Skeletal muscle tissue (tissue), 4 donors: ENCODE data around the gene MOAP1. TPM values are rescaled to one million over a fixed set of nuclear protein-coding genes. Genes with fewer than 3 reads are reported as not detected.
A peak's percentile ranks its signal among the peaks of the same experiment; 100 is the strongest.
"Not testable (repeated sequence)": the region's sequence is repeated elsewhere in the genome, so short reads cannot be mapped to it uniquely, and the experiment has no call there.

ENCODE experiments used
- H3K27ac ChIP-seq: one replicate; pipeline ENCODE4 v1.7.0; 2013; ENCODE audit warnings: mild to moderate bottlenecking, low read depth, low read length, inconsistent platforms
- H3K27me3 ChIP-seq, 3 donors: one replicate each; pipeline ENCODE4 v1.7.0; 2013; ENCODE audit warnings: low read length in 3 of 3; ENCODE audit not compliant: control insufficient read depth in 3 of 3, insufficient read depth in 3 of 3
- H3K36me3 ChIP-seq, 3 donors: one replicate each; pipeline ENCODE4 v1.7.0; 2013; ENCODE audit warnings: low read length in 3 of 3; ENCODE audit not compliant: control insufficient read depth in 3 of 3, insufficient read depth in 3 of 3
- H3K4me1 ChIP-seq, 3 donors: one replicate each; pipeline ENCODE4 v1.7.0; 2013; ENCODE audit warnings: low read length in 3 of 3, mild to moderate bottlenecking in 3 of 3; ENCODE audit not compliant: control insufficient read depth in 3 of 3, insufficient read depth in 3 of 3
- H3K4me3 ChIP-seq, 3 donors: one replicate each; pipeline ENCODE4 v1.7.0; 2013; ENCODE audit warnings: low read length in 3 of 3
- H3K9ac ChIP-seq, 3 donors: one replicate each; pipeline ENCODE4 v1.7.0; 2013; ENCODE audit warnings: low read length in 3 of 3, mild to moderate bottlenecking in 3 of 3, moderate library complexity in 2 of 3, low read depth in 1 of 3
- H3K9me3 ChIP-seq, 3 donors: one replicate each; pipeline ENCODE4 v1.7.0; 2013; ENCODE audit warnings: low read length in 3 of 3; ENCODE audit not compliant: control insufficient read depth in 3 of 3
- total RNA-seq: library from RNA; depleted of rRNA; stranded (reverse); fragments of >200 nt; gene quantifications from one replicate; pipeline ENCODE4 v1.2.3, GENCODE V29; 2014
- donor health status: Osteomylitis.

The MOAP1 gene
- total RNA-seq, 1 donor from 2014 or later = 20.4 TPM

DNA sequence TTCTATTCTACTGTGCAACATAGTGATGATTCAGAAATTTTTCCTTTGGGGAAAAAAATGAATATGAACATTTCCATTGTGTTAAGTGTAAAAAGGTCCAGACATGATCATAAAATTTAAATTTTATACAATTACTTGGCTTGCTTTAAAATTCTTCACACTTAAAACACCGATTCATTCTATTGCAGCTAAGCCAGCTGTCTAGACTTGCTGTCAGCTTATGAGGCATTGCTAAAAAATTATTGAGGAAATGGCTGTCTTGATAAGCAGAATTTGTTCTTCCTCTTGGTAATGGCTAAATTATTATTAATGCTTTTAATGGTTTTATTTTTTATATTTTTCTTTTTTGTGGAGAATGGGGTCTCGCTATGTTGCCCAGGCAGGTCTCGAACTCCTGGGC, 2.3 kb upstream of the MOAP1 start:
- no peaks in the 10 kb centered on the region for H3K9me3 ChIP-seq
- H3K27ac ChIP-seq = no peak overlapping the region
- no peak overlapping the region for H3K9ac ChIP-seq
- peaks cover 3 to 20% (median 19%) of the 10 kb centered on the region in 3 donors for H3K36me3 ChIP-seq
- H3K27me3 ChIP-seq = no peaks in the 10 kb centered on the region
- H3K4me1 ChIP-seq = peaks cover 15 to 28% (median 19%) of the 10 kb centered on the region in 3 donors
- no peak overlapping the region for H3K4me3 ChIP-seq

DNA sequence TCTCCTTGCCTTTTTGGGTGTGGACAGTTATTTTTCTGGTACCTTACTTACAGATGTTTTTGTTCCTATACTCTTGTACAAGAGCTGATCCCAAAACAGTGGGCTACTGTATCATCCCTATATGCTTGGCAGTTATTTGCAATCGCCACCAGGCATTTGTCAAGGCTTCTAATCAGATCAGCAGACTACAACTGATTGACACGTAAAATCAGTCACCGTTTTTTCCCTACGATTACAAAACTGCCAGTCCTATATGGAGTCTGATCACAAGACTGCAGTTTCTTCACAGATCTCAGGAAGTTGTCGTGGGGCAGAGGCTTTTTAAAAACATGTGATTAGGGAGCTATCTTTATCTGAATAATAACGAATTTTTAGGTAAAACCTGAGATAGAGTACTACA, 1.8 kb upstream of the MOAP1 start:
- H3K9me3 ChIP-seq = no peaks in the 10 kb centered on the region
- H3K4me3 ChIP-seq = no peak overlapping the region
- H3K4me1 ChIP-seq = peaks cover 15 to 28% (median 19%) of the 10 kb centered on the region in 3 donors
- no peaks in the 10 kb centered on the region for H3K27me3 ChIP-seq
- peaks cover 3 to 20% (median 19%) of the 10 kb centered on the region in 3 donors for H3K36me3 ChIP-seq
- peak overlapping the region in 1 of 3 donors; percentile 20 for H3K9ac ChIP-seq
- H3K27ac ChIP-seq = no peak overlapping the region

GRCh38 chr14:93185349-93185720, 638 bp upstream of the MOAP1 start:
- peak overlapping the region; percentile 86 to 96 (median 96) for H3K4me3 ChIP-seq
- H3K27ac ChIP-seq = peak overlapping the region; percentile 99
- peaks cover 3 to 20% (median 19%) of the 10 kb centered on the region in 3 donors for H3K36me3 ChIP-seq
- peak overlapping the region; percentile 97 to 99 (median 98) for H3K9ac ChIP-seq
- H3K4me1 ChIP-seq = peaks cover 15 to 28% (median 19%) of the 10 kb centered on the region in 3 donors
- H3K9me3 ChIP-seq = no peaks in the 10 kb centered on the region
- no peaks in the 10 kb centered on the region for H3K27me3 ChIP-seq

DNA sequence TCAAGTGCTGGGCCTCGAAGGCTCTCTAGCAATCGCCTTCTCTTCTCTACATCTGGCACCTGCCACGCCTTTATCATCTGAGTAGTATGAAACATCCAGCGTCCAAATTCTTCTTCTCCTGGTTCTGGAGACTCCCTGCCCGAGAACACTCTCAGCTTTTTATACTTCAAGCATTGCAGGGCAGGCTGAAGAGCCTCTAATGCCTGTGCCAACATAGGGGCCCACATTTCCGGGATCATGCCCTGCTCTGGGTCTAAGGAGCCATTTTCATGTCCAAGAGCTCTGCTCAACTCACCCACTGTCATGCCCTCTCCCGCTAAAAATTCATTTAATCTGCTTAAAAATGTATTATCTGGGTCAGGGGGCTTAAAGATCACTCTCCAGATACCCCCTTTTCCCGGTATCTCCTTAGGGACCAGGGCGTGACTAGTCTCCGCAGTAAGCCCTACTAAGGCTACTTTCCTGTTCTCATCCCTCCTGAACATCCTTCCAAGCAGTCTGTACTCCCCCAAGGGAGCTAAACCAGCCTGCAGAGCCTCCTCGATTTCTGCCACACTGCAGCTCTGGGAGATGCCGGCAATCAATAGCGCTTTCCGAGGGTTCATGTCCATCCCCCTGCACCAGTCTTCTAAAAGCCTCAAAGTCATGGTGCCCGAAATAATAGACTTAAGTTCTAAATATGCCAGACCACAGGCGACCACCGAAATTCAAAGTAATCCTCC, 940 bp downstream of the MOAP1 start:
- Histone ChIP-seq H3K4me1 (peaks cover 15 to 28% (median 19%) of the 10 kb centered on the region in 3 donors), H3K4me3 (peak overlapping the region; percentile 86 to 96 (median 95)), H3K36me3 (peaks cover 3 to 20% (median 16%) of the 10 kb centered on the region in 3 donors), H3K9ac (peak overlapping the region; percentile 89 to 98 (median 97)), H3K27ac (peak overlapping the region; percentile 92), H3K27me3 (no peaks in the 10 kb centered on the region), H3K9me3 (no peaks in the 10 kb centered on the region)

DNA sequence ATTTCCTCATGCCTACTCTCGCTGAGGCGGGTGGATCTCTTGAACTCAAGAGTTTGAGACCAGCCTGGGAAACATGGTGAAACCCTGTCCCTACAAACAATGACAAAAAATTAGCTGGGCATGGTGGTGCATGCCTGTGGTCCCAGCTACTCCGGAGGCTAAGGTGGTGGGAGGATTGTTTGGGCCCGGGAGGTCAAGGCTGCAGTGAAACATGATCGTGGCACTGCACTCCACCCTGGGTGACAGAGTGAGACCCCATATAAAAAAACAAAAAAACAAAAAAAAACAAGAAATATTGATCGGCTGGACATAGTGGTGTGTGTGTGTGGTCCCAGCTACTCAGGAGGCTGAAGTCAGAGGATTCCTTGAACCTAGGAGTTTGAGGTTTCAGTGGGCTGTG, 9.2 kb downstream of the MOAP1 start:
- Histone ChIP-seq H3K9me3 (no peaks in the 10 kb centered on the region), H3K36me3 (no peaks in the 10 kb centered on the region), H3K27ac (no peak overlapping the region), H3K27me3 (peaks cover 0 to 4% (median 0%) of the 10 kb centered on the region in 3 donors), H3K4me1 (peaks cover 0 to 5% (median 0%) of the 10 kb centered on the region in 3 donors), H3K4me3 (no peak overlapping the region), H3K9ac (no peak overlapping the region)

- H3K4me1 ChIP-seq, H3K9me3 ChIP-seq, H3K27ac ChIP-seq, H3K4me3 ChIP-seq, H3K36me3 ChIP-seq, H3K9ac ChIP-seq, H3K27me3 ChIP-seq: not testable (repeated sequence)
Measured at GRCh38 chr14:93174731-93175130, 10.0 kb downstream of the MOAP1 start.

- peaks cover 0 to 4% (median 0%) of the 10 kb centered on the region in 3 donors for H3K27me3 ChIP-seq
- H3K9ac ChIP-seq = peak overlapping the region in 1 of 3 donors; percentile 25
- no peaks in the 10 kb centered on the region for H3K36me3 ChIP-seq
- H3K4me3 ChIP-seq = no peak overlapping the region
- H3K9me3 ChIP-seq = no peaks in the 10 kb centered on the region
- H3K4me1 ChIP-seq = peaks cover 0 to 5% (median 0%) of the 10 kb centered on the region in 3 donors
- H3K27ac ChIP-seq = no peak overlapping the region
Measured at GRCh38 chr14:93173943-93174395, 10.7 kb downstream of the MOAP1 start.

DNA sequence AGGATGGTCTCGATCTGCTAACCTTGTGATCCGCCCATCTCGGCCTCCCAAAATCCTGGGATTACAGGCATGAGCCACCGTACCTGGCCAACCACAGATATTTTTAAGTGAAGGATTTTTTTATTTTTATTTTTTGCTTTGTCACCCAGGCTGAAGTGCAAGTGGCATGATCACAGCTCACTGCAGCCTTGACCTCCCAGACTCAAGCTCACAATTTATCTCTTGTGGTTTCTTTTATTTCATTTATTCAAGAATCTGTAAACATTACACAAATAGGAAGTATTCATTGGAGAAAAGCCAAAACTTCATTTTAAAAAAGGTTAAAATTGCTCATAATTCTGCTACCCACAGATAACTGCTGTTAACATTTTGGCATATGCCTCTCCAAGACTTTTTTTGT, 13.3 kb downstream of the MOAP1 start:
- Histone ChIP-seq H3K4me3 (no peak overlapping the region), H3K9ac (no peak overlapping the region), H3K4me1 (peaks cover 0 to 5% (median 0%) of the 10 kb centered on the region in 3 donors), H3K27me3 (peaks cover 0 to 4% (median 0%) of the 10 kb centered on the region in 3 donors), H3K9me3 (no peaks in the 10 kb centered on the region), H3K27ac (no peak overlapping the region), H3K36me3 (no peaks in the 10 kb centered on the region)

GRCh38 chr14:93170141-93170540, 14.6 kb downstream of the MOAP1 start:
- H3K4me3 ChIP-seq, H3K27me3 ChIP-seq, H3K4me1 ChIP-seq, H3K27ac ChIP-seq, H3K9ac ChIP-seq, H3K9me3 ChIP-seq, H3K36me3 ChIP-seq: not testable (repeated sequence)

DNA sequence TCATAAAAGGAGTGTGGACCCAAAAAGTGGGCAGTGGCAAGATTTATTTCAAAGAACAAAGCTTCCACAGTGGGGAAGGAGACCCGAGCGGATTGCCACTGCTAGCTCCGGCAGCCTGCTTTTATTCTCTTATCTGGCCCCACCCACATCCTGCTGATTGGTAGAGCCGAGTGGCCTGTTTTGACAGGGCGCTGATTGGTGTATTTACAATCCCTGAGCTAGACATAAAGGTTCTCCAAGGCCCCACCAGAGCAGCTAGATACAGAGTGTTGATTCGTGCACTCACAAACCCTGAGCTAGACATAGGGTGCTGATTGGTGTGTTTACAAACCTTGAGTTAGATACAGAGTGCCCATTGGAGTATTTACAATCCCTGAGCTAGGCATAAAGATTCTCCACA, 15.1 kb downstream of the MOAP1 start:
- not testable (repeated sequence) for H3K27me3 ChIP-seq, H3K27ac ChIP-seq, H3K36me3 ChIP-seq, H3K4me1 ChIP-seq, H3K9me3 ChIP-seq, H3K4me3 ChIP-seq, H3K9ac ChIP-seq
